ENCODE data around the gene PRKCQ. TPM values are rescaled to one million over a fixed set of nuclear protein-coding genes. Genes with fewer than 3 reads are reported as not detected.

Gene PRKCQ
- total and polyA plus RNA-seq, 2 of the 13 experiments (the other 11 are each of a cell fraction or from before 2014, with no cell fraction given) = 0.13 to 0.35 TPM

- TF ChIP-seq PHF5A (CRISPR knock-in tag; IDR thresholded peaks at IDR 0.05; ENCODE audit: low read depth, unreplicated experiment) (no peak), IKZF1 (IDR thresholded peaks at IDR 0.05) (no peak), ZHX1 (CRISPR knock-in tag; IDR thresholded peaks at IDR 0.05; ENCODE audit: low read depth) (no peak), NFYC (CRISPR knock-in tag; IDR thresholded peaks at IDR 0.05) (no peak), POGK (CRISPR knock-in tag; conservative IDR thresholded peaks at IDR 0.05) (no peak), NPAS2 (CRISPR knock-in tag; IDR thresholded peaks at IDR 0.05; ENCODE audit: borderline replicate concordance) (no peak), RFX3 (CRISPR knock-in tag; IDR thresholded peaks at IDR 0.05) (no peak), SAFB2 (CRISPR knock-in tag; IDR thresholded peaks at IDR 0.05; ENCODE audit: borderline replicate concordance, low read depth) (0 out of 2 replicates have a peak, but pooled peaks have one; percentile 53), MATR3 (CRISPR knock-in tag; IDR thresholded peaks at IDR 0.05) (no peak), ZNF672 (CRISPR knock-in tag; IDR thresholded peaks at IDR 0.05) (no peak), HNRNPK (IDR thresholded peaks at IDR 0.05; ENCODE audit: low read depth, low read length, poor library complexity, severe bottlenecking) (no peak), MAF1 (CRISPR knock-in tag; IDR thresholded peaks at IDR 0.05; ENCODE audit: borderline replicate concordance) (no peak), ZBTB44 (CRISPR knock-in tag; IDR thresholded peaks at IDR 0.05) (no peak), ZNF790 (CRISPR knock-in tag; IDR thresholded peaks at IDR 0.05; ENCODE audit: borderline replicate concordance) (no peak), ATF1 (CRISPR knock-in tag; IDR thresholded peaks at IDR 0.05) (no peak), PRPF4 (IDR thresholded peaks at IDR 0.05; ENCODE audit: low read depth, low read length, poor library complexity, severe bottlenecking) (no peak), BRCA1 (CRISPR knock-in tag; IDR thresholded peaks at IDR 0.05) (no peak), SNAI1 (CRISPR knock-in tag; IDR thresholded peaks at IDR 0.05; ENCODE audit: borderline replicate concordance) (no peak), HNRNPUL1 (IDR thresholded peaks at IDR 0.05; ENCODE audit: low read depth, low read length) (no peak), ATRX (CRISPR knock-in tag; IDR thresholded peaks at IDR 0.05; ENCODE audit: borderline replicate concordance) (no peak), SMC3 (IDR thresholded peaks at IDR 0.05; ENCODE audit: low read length) (no peak), ZMAT3 (CRISPR knock-in tag; conservative IDR thresholded peaks at IDR 0.05) (0 out of 2 replicates have a peak, but pooled peaks have one; percentile 22), ZBTB8A (CRISPR knock-in tag; IDR thresholded peaks at IDR 0.05; ENCODE audit: borderline replicate concordance, low read depth) (no peak), ZNF557 (CRISPR knock-in tag; IDR thresholded peaks at IDR 0.05) (no peak)
These were observed 378 bp upstream of the PRKCQ start (continued) for GRCh38 chr10:6580279-6581029.

All from HepG2 (cell line).